Heart right ventricle (tissue), 16 donors: ENCODE measurements around the gene CCT8. TPM values are rescaled to one million over a fixed set of nuclear protein-coding genes. Genes with fewer than 3 reads are reported as not detected.

Experiments
- ATAC-seq, 8 donors: fragments of 200-7000 bp; cut with Tn5 transposase; one replicate each; pipeline ENCODE4 v1.9.1; 2020; ENCODE audit warnings: mild to moderate bottlenecking in 8 of 8, moderate library complexity in 8 of 8, moderate number of reproducible peaks in 1 of 8
- DNase-seq, 2 donors: peaks; one replicate each; pipeline ENCODE4 v3.0.0-alpha.2; 2020
- H3K27ac ChIP-seq, 10 donors: fragments of 200-600 bp; sonication (generic) in 2 of 10; one replicate each; pipeline versions ENCODE4 v1.5.0 to v1.8.0; 2020 to 2022; ENCODE audit warnings: mild to moderate bottlenecking in 3 of 10
- H3K27me3 ChIP-seq, 7 donors: fragments of 200-600 bp; one replicate each; pipeline ENCODE4 v1.8.0; 2021 to 2022; ENCODE audit warnings: mild to moderate bottlenecking in 2 of 7
- H3K36me3 ChIP-seq, 9 donors: fragments of 200-600 bp; sonication (generic) in 1 of 9; one replicate each; pipeline versions ENCODE4 v1.5.0 to v1.8.0; 2020 to 2022; ENCODE audit warnings: mild to moderate bottlenecking in 2 of 9
- H3K4me1 ChIP-seq, 9 donors: fragments of 200-600 bp; sonication (generic) in 1 of 9; one replicate each; pipeline versions ENCODE4 v1.5.0 to v1.8.0; 2020 to 2022; ENCODE audit warnings: mild to moderate bottlenecking in 4 of 9
- H3K4me3 ChIP-seq, 10 donors: fragments of 200-600 bp; sonication (generic) in 2 of 10; one replicate each; pipeline versions ENCODE4 v1.5.0 to v1.8.0; 2020 to 2022; ENCODE audit warnings: mild to moderate bottlenecking in 7 of 10, moderate library complexity in 2 of 10
- H3K9me3 ChIP-seq, 11 donors: fragments of 200-600 bp in 10 of 11; sonication (generic) in 2 of 11; one replicate each; pipeline versions ENCODE4 v1.5.0 to v1.8.0; 2013 to 2022; ENCODE audit warnings: mild to moderate bottlenecking in 2 of 11, control low read depth in 1 of 11, moderate library complexity in 1 of 11
- WGBS, 2 donors: extraction: QIAGEN DNeasy Blood & Tissue Kit; methylation state at CpG; one replicate each; pipeline ENCODE4 v1.1.7; 2013; ENCODE audit warnings: inconsistent platforms in 1 of 2; 5-methylcytosine and 5-hydroxymethylcytosine counted together
- intact Hi-C, 10 donors: fragments of 100-400 bp; cut with DNase I; formaldehyde crosslinking; loops; one replicate each; pipeline versions ENCODE4 v1.11.1 to v1.14.2; 2022
- polyA plus RNA-seq, 2 donors: library from polyadenylated mRNA; stranded (reverse); fragments of 200-250 nt; gene quantifications; one replicate each; pipeline ENCODE4 v1.2.3, GENCODE V29; 2013
- total RNA-seq, 10 donors: library from RNA; stranded (reverse); fragmentation: NEBNext Ultra II Directional in 3 of 10; extraction: Animal tissue kit (Norgen Biotek cat#: 25700) in 3 of 10; gene quantifications; one replicate each; pipeline versions ENCODE4 v1.2.1 to v1.2.4, GENCODE V29; 2021 to 2023
- TF ChIP-seq, protein P1 (sequence below), 9 donors: fragments of 200-600 bp; sonication (generic) in 2 of 9; IDR thresholded peaks; one replicate each; pipeline versions ENCODE4 v1.5.0 to v1.8.0; 2021 to 2022; ENCODE audit warnings: antibody characterized with exemption in 9 of 9, mild to moderate bottlenecking in 5 of 9, moderate library complexity in 1 of 9
- donor health status: Arrhythmogenic right ventricular cardiomyopathy.
- donor health status: ischemic (EF 13 %, LVEDD 7.1; RV severe dilation, severe dysfunction).
- donor health status: healthy with polysubstance abuse.
- donor health status: DM: no; HTN: yes; CAD: no.
- donor health status: DM: no; HTN: no; CAD: no.
- donor health status: ischemic (EF 25% LVEDD 6.9; RV normal size, moderate dysfunction).
- donor health status: ischemic (EF 25% LVEDD 5.7; RV mildly dilated, moderate dysfunction).
- donor health status: healthy.
- donor health status: DM: yes; HTN: yes; CAD: no.
- donor health status: Ischemic cardiomyopathy.
- donor health status: ischemic (EF 35%, LVEDD 5.7; RV mildly dilated, moderate dysfunction).
- donor health status: nonischemic (EF 11% LVEDD 7.7; RV severe dilation, severe dysfunction).
- donor health status: DM: yes; HTN: yes; CAD: no.
- donor health status: PGD.
- donor health status: ischemic (EF 29% LVEDD 5.4; RV normal size, mild dysfunction).
- donor health status: nonischemic (EF 23%, LVEDD 6.1; RV moderate dilation, normal function).

Gene CCT8
- total and polyA plus RNA-seq, 12 donors, result 75.6 to 156 (median 112) TPM

DNA sequence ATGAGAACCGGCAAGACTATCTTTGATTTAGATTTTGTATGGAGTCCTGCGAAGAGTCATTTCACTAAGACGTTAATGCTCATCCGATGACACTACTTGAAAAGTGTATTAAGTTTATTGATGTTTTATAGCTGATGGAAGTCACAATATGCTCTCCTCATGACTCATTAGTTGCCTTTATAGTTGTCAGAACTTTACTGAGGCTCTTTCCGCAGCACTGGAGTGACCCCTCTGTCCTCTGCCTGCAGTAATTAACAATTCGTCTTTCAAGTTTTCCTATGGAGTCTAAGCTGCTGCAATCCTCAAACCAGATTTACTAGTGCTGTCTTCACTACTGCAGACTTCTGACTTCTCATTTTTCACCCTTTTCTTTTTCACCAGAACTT is 48.1 kb downstream of the CCT8 start:
- Histone ChIP-seq H3K27me3 (no peaks in the 10 kb centered on the region), H3K9me3 (no peaks in the 10 kb centered on the region), H3K27ac (peak overlapping the region; percentile 92 to 100 (median 98)), H3K36me3 (peaks cover 0 to 27% (median 0%) of the 10 kb centered on the region in 9 donors), H3K4me1 (peaks cover 0 to 33% (median 22%) of the 10 kb centered on the region in 9 donors), H3K4me3 (peak overlapping the region; percentile 50 to 88 (median 70))
- no peak for DNase-seq
- intact Hi-C loops, result loop anchor here in 4 of 10 donors (2.0 to 5.0 kb wide), 2 partner anchors 23 to 47 kb away; partner anchors contain the start of gene CCT8 (in 4 of the 4)
- 2% methylated on average over 6 of the region's 6 CpGs for WGBS, 2 donors
- no peak for ATAC-seq
- TF ChIP-seq, protein P1, sequence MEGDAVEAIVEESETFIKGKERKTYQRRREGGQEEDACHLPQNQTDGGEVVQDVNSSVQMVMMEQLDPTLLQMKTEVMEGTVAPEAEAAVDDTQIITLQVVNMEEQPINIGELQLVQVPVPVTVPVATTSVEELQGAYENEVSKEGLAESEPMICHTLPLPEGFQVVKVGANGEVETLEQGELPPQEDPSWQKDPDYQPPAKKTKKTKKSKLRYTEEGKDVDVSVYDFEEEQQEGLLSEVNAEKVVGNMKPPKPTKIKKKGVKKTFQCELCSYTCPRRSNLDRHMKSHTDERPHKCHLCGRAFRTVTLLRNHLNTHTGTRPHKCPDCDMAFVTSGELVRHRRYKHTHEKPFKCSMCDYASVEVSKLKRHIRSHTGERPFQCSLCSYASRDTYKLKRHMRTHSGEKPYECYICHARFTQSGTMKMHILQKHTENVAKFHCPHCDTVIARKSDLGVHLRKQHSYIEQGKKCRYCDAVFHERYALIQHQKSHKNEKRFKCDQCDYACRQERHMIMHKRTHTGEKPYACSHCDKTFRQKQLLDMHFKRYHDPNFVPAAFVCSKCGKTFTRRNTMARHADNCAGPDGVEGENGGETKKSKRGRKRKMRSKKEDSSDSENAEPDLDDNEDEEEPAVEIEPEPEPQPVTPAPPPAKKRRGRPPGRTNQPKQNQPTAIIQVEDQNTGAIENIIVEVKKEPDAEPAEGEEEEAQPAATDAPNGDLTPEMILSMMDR (IDR thresholded peaks at IDR 0.05), result no peak

DNA sequence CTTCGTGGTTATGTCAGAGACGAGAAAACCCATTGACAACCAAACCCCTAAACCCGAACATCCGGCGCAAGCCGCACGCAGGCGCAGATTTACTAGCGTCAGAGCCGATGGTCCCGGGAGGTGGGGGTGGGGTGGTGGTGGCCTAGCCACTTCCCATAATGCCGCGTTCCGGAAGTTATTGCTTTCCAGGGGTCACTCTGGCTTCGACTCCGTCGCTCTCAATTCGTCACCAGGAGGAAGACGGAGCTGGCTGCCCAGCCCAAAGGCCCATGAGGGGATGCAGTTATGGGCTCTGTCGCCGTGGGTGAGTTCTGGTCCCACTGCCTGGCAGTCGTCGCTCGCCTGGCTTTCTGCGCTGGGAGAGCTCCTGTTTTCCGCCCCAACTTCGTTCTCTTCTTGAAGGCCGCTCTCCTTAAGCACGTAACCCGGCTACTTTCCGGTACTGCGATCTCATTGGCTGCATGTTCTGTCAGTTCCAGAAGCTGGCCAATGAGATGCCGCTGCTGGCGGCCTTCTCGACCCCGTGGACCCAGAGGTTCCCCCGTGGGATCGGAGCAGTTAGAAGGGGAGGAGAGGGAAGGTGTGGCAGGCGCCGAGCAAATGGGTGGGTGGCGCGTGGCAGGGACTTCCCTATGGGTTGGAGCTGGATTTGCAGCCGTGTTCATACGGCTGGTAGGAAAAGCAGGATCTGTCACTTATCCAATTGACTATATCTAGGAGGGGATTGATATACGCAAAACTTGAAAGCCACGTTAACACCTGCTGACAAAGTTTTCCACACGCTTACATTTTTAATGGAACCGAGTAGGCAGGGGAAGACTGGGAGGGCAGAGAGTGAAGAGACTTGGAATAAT is 48.7 kb downstream of the CCT8 start, which contains the start of gene USP16:
Gene USP16, plus strand, starts transcription at position 195 of the 854 bp plus-strand sequence. CDS start 3,246 bp downstream, outside the sequence.
- intact Hi-C loops, result loop anchor here in 6 of 10 donors (1.0 to 5.0 kb wide), 5 partner anchors 21 to 49 kb away; partner anchors contain the start of gene CCT8 (in 5 of the 6)
- peak; percentile 92 to 98 for DNase-seq
- Histone ChIP-seq H3K27ac (peak within 1 kb of the TSS; percentile 92 to 100 (median 98)), H3K4me3 (peak within 1 kb of the TSS; percentile 50 to 88 (median 70)), H3K9me3 (no peaks in the 10 kb centered on the region), H3K36me3 (peaks cover 0 to 21% (median 0%) of the 10 kb centered on the region in 9 donors), H3K4me1 (peaks cover 0 to 37% (median 25%) of the 10 kb centered on the region in 9 donors), H3K27me3 (no peaks in the 10 kb centered on the region)
- TF ChIP-seq, protein P1 (IDR thresholded peaks at IDR 0.05), result peak in 5 of 9 donors; percentile 10 to 21 (median 16)
- whole genome bisulfite sequencing, 2 donors, result 0 to 1% methylated on average over 48 of the region's 48 CpGs
- ATAC-seq, result peak; percentile 98 to 99 (median 98)

DNA sequence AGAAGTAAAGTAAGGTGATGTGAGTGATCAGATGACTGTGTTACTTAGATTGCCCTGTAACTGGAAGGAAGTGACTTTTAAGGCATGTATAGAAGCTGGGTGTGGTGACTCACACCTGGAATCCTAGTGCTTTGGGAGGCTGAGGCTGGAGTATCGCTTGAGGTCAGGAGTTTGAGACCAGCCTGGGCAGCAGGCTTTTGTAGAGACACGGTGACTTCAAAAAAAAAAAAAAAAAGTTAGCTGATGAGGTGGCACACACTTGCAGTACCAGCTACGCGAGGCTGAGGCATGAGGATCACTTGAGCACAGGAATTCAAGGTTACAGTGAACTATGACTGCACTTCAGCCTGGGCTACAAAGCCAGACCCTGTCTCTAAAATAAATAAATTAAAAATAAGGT is 51.3 kb downstream of the CCT8 start:
- DNase-seq (no peak), ATAC-seq (no peak)
- Histone ChIP-seq H3K36me3 (no peaks in the 10 kb centered on the region), H3K27me3 (no peaks in the 10 kb centered on the region), H3K4me1 (peaks cover 0 to 52% (median 36%) of the 10 kb centered on the region in 9 donors), H3K27ac (no peak overlapping the region), H3K4me3 (no peak overlapping the region), H3K9me3 (no peaks in the 10 kb centered on the region)
- intact Hi-C loops, result no loop called here
- WGBS, 2 donors, result 78 to 86% methylated on average over 4 of the region's 4 CpGs
- TF ChIP-seq, protein P1 (IDR thresholded peaks at IDR 0.05), result no peak

DNA sequence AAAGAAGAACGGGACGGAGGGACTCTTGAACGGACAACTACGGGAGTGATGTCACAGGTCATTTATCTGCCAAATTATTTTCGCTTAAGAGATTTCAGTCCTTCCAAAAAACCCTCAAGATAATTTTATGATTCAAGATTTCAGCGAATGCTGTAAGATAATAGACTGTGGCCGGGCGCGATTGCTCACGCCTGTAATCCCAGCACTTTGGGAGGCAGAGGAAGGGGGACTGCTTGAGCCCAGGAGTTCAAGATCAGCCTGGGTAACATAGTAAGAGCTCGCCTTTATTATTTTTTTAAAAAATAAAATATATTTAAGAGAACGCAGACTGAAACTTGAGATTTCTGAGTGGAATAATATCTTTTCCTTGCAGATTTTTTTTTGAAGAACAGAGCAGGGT is 54.9 kb downstream of the CCT8 start:
- H3K4me1 ChIP-seq, result peaks cover 0 to 27% (median 16%) of the 10 kb centered on the region in 9 donors
- peak overlapping the region in 9 of 10 donors; percentile 83 to 93 (median 87) for H3K27ac ChIP-seq
- no peak for DNase-seq
- no peaks in the 10 kb centered on the region for H3K36me3 ChIP-seq
- peak in 4 of 8 donors; percentile 9 to 38 (median 30) for ATAC-seq
- intact Hi-C loops, result no loop called here
- TF ChIP-seq, protein P1 (IDR thresholded peaks at IDR 0.05), result no peak
- H3K27me3 ChIP-seq, result no peaks in the 10 kb centered on the region
- H3K4me3 ChIP-seq, result peak overlapping the region; percentile 70 to 98 (median 90)
- H3K9me3 ChIP-seq, result no peaks in the 10 kb centered on the region
- WGBS, 2 donors, result 13 to 17% methylated on average over 12 of the region's 12 CpGs
